Measurements from ENCODE around the gene AKAP14. TPM values are rescaled to one million over a fixed set of nuclear protein-coding genes. Genes with fewer than 3 reads are reported as not detected.
"Not testable (repeated sequence)": the region's sequence is repeated elsewhere in the genome, so short reads cannot be mapped to it uniquely, and the experiment has no call there.

The AKAP14 gene
- total RNA-seq, 4 donors from 2014 or later = not detected

- ATAC-seq = no peak
- WGBS, 2 donors (ENCODE audit: low coverage in 1 of 2) = 64 to 69% methylated on average over 3 to 6 of the region's 11 CpGs
- Histone ChIP-seq H3K4me1 (peaks cover 0 to 10% (median 0%) of the 10 kb centered on the region in 3 donors), H3K27ac (no peak overlapping the region), H3K27me3 (no peaks in the 10 kb centered on the region), H3K36me3 (no peaks in the 10 kb centered on the region), H3K4me3 (no peak overlapping the region), H3K9me3 (no peaks in the 10 kb centered on the region)
- TF ChIP-seq CTCF (IDR thresholded peaks at IDR 0.05) (no peak), EP300 (IDR thresholded peaks at IDR 0.05) (no peak), POLR2AphosphoS5 (IDR thresholded peaks at IDR 0.05) (no peak), POLR2A (IDR thresholded peaks at IDR 0.05) (no peak)
Observed at GRCh38 chrX:119885554-119886428, 9.9 kb upstream of the AKAP14 start.

GRCh38 chrX:119887721-119888425 lies 7.8 kb upstream of the AKAP14 start:
- no peak overlapping the region for H3K27ac ChIP-seq
- H3K36me3 ChIP-seq = no peaks in the 10 kb centered on the region
- TF ChIP-seq POLR2A (IDR thresholded peaks at IDR 0.05) (no peak), EP300 (IDR thresholded peaks at IDR 0.05) (no peak), CTCF (IDR thresholded peaks at IDR 0.05) (peak in 3 of 4 experiments; percentile 15 to 58 (median 25)), POLR2AphosphoS5 (IDR thresholded peaks at IDR 0.05) (no peak)
- no peaks in the 10 kb centered on the region for H3K9me3 ChIP-seq
- peak overlapping the region in 1 of 2 donors; percentile 39 for H3K4me3 ChIP-seq
- 33% methylated on average over 14 of the region's 40 CpGs; no CpG with 5 or more reads in 1 of the 2 donors for WGBS, 2 donors (ENCODE audit: low coverage in 1 of 2)
- peak; percentile 65 for ATAC-seq
- H3K4me1 ChIP-seq = peaks cover 0 to 10% (median 0%) of the 10 kb centered on the region in 3 donors
- no peaks in the 10 kb centered on the region for H3K27me3 ChIP-seq

- not testable (repeated sequence) for H3K36me3 ChIP-seq, H3K9me3 ChIP-seq, H3K27ac ChIP-seq, H3K27me3 ChIP-seq, H3K4me3 ChIP-seq, ATAC-seq
- peaks cover 0 to 10% (median 0%) of the 10 kb centered on the region in 3 donors for H3K4me1 ChIP-seq
- no CpG with 5 or more reads among the region's 36 CpGs for WGBS, 2 donors (ENCODE audit: low coverage in 1 of 2)
Observed at GRCh38 chrX:119890626-119891025, 5.1 kb upstream of the AKAP14 start.

GRCh38 chrX:119891961-119892692 lies 3.6 kb upstream of the AKAP14 start:
- not testable (repeated sequence) for H3K27me3 ChIP-seq, H3K9me3 ChIP-seq, H3K4me3 ChIP-seq, H3K27ac ChIP-seq, H3K36me3 ChIP-seq, ATAC-seq
- peaks cover 0 to 10% (median 0%) of the 10 kb centered on the region in 3 donors for H3K4me1 ChIP-seq
- 48 to 59% methylated on average over 10 to 15 of the region's 16 CpGs for WGBS, 2 donors (ENCODE audit: low coverage in 1 of 2)

GRCh38 chrX:119899125-119899524 lies 3.4 kb downstream of the AKAP14 start:
- Histone ChIP-seq H3K27me3 (no peaks in the 10 kb centered on the region), H3K4me3 (no peak overlapping the region), H3K27ac (no peak overlapping the region), H3K36me3 (no peaks in the 10 kb centered on the region), H3K4me1 (no peaks in the 10 kb centered on the region), H3K9me3 (no peaks in the 10 kb centered on the region)
- 6 to 21% methylated on average over 2 of the region's 2 CpGs for WGBS, 2 donors (ENCODE audit: low coverage in 1 of 2)
- TF ChIP-seq EP300 (IDR thresholded peaks at IDR 0.05) (no peak), POLR2AphosphoS5 (IDR thresholded peaks at IDR 0.05) (no peak), POLR2A (IDR thresholded peaks at IDR 0.05) (no peak), CTCF (IDR thresholded peaks at IDR 0.05) (no peak)
- no peak for ATAC-seq
